H1 (cell line): ENCODE results near the gene NDC80. TPM values are rescaled to one million over a fixed set of nuclear protein-coding genes. Genes with fewer than 3 reads are reported as not detected.

Experiments used
- CTCF ChIA-PET: fragments of 300-600 bp; sonication (Branson Sonifier 250); formaldehyde crosslinking; loops from one replicate; lab custom pipeline; 2021; ENCODE audit not compliant: partially characterized antibody; lab: Charles Lee
- POLR2A ChIA-PET: fragments of 300-600 bp; sonication (Branson Sonifier 250); formaldehyde crosslinking; loops from one replicate; lab custom pipeline; 2021; ENCODE audit warnings: inconsistent platforms; ENCODE audit not compliant: partially characterized antibody; lab: Charles Lee
- DNase-seq, 2 experiments: peaks; one replicate each; pipeline versions ENCODE4 v3.0.0 to v3.0.0-alpha.2; 2010 to 2022; ENCODE audit warnings: low spot score in 2 of 2, low read depth in 1 of 2, mixed read lengths in 1 of 2
- FAIRE-seq: peaks from 2 replicates; lab custom pipeline; 2011; peaks lifted over from hg19 to GRCh38; lab: Jason Lieb, UNC
- H2AFZ ChIP-seq: 2 replicates; pipeline ENCODE4 v1.8.1; 2012; ENCODE audit warnings: low read length, inconsistent platforms
- H2AK5ac ChIP-seq: 2 replicates; pipeline ENCODE4 v1.6.1; 2013; ENCODE audit warnings: low read depth, low read length
- H2BK120ac ChIP-seq: replicated peaks from 2 replicates; pipeline ENCODE3; 2013; ENCODE audit warnings: low read depth, low read length, inconsistent platforms
- H2BK12ac ChIP-seq: 2 replicates; pipeline ENCODE4 v1.6.1; 2013; ENCODE audit warnings: low read depth, low read length
- H2BK15ac ChIP-seq: 2 replicates; pipeline ENCODE4 v1.6.1; 2013; ENCODE audit warnings: low read length
- H2BK20ac ChIP-seq: 2 replicates; pipeline ENCODE4 v1.6.1; 2013; ENCODE audit warnings: low read length
- H2BK5ac ChIP-seq: 2 replicates; pipeline ENCODE4 v1.6.1; 2013; ENCODE audit warnings: low read depth, low read length
- H3K14ac ChIP-seq: 2 replicates; pipeline ENCODE4 v1.6.1; 2013; ENCODE audit warnings: inconsistent platforms; ENCODE audit not compliant: insufficient read length
- H3K18ac ChIP-seq: 2 replicates; pipeline ENCODE4 v1.6.1; 2013; ENCODE audit warnings: low read length; ENCODE audit errors: extremely low read depth
- H3K23ac ChIP-seq: 2 replicates; pipeline ENCODE4 v1.6.1; 2013; ENCODE audit warnings: inconsistent platforms; ENCODE audit not compliant: insufficient read length
- H3K23me2 ChIP-seq: 2 replicates; pipeline ENCODE4 v1.6.1; 2013; ENCODE audit warnings: low read depth, low read length
- H3K27ac ChIP-seq: 2 replicates; pipeline ENCODE4 v1.6.1; 2011; ENCODE audit warnings: low read depth, low read length, inconsistent platforms
- H3K27me3 ChIP-seq, 4 experiments: replicated peaks in 1 of 4; 1 replicate in 1 of 4; 2 replicates in 3 of 4; pipeline versions ENCODE4 v1.6.1 to v1.8.1; 2011 to 2013; ENCODE audit warnings: low read length in 3 of 4, mild to moderate bottlenecking in 3 of 4, inconsistent platforms in 2 of 4, mixed read lengths in 2 of 4, moderate library complexity in 1 of 4; ENCODE audit not compliant: control insufficient read depth in 3 of 4, insufficient read depth in 3 of 4; ENCODE audit errors: extremely low read depth in 1 of 4
- H3K36me3 ChIP-seq, 4 experiments: 2 replicates each; pipeline versions ENCODE4 v1.6.1 to v1.8.1; 2011 to 2013; ENCODE audit warnings: mild to moderate bottlenecking in 4 of 4, low read length in 3 of 4, moderate library complexity in 2 of 4, control low read depth in 1 of 4, inconsistent platforms in 1 of 4; ENCODE audit not compliant: insufficient read depth in 4 of 4, control insufficient read depth in 2 of 4
- H3K4ac ChIP-seq: replicated peaks from 2 replicates; pipeline ENCODE3; 2013; ENCODE audit warnings: low read length, low read depth, mixed read lengths, inconsistent platforms; ENCODE audit not compliant: insufficient read length
- H3K4me1 ChIP-seq, 4 experiments: replicated peaks in 1 of 4; 1 replicate in 1 of 4; 2 replicates in 3 of 4; pipeline versions ENCODE4 v1.6.1 to v1.8.1; 2011 to 2013; ENCODE audit warnings: low read length in 3 of 4, inconsistent platforms in 2 of 4, mixed read lengths in 1 of 4; ENCODE audit not compliant: insufficient read depth in 4 of 4, control insufficient read depth in 3 of 4
- H3K4me2 ChIP-seq, 2 experiments: 2 replicates each; pipeline versions ENCODE4 v1.6.1 to v1.8.1; 2011 to 2013; ENCODE audit warnings: low read depth in 2 of 2, low read length in 2 of 2, control low read depth in 1 of 2, inconsistent platforms in 1 of 2, mild to moderate bottlenecking in 1 of 2; ENCODE audit not compliant: insufficient read depth in 1 of 2
- H3K4me3 ChIP-seq, 4 experiments: fragments of 200-600, 300-600 bp in 1 of 4; sonication (generic), shearing (Covaris generic), sonication (Bioruptor Twin) in 1 of 4; 2 replicates each; pipeline versions ENCODE4 v1.5.1 to v1.8.1; 2011 to 2016; ENCODE audit warnings: low read length in 4 of 4, low read depth in 3 of 4, control low read depth in 2 of 4, inconsistent platforms in 2 of 4, mild to moderate bottlenecking in 2 of 4, mixed read lengths in 1 of 4, moderate library complexity in 1 of 4; ENCODE audit not compliant: insufficient read depth in 2 of 4; ENCODE audit errors: extremely low read depth in 1 of 4
- H3K56ac ChIP-seq: replicated peaks from 2 replicates; pipeline ENCODE3; 2013; ENCODE audit warnings: low read depth, mild to moderate bottlenecking, mixed read lengths, low read length, inconsistent platforms; ENCODE audit not compliant: insufficient read length
- H3K79me1 ChIP-seq: 2 replicates; pipeline ENCODE4 v1.6.1; 2013; ENCODE audit warnings: low read depth, low read length, control low read depth
- H3K79me2 ChIP-seq, 2 experiments: 2 replicates each; pipeline versions ENCODE4 v1.6.1 to v1.8.1; 2012 to 2013; ENCODE audit warnings: low read length in 2 of 2, mild to moderate bottlenecking in 2 of 2, inconsistent platforms in 1 of 2; ENCODE audit not compliant: insufficient read depth in 2 of 2, control insufficient read depth in 1 of 2
- H3K9ac ChIP-seq, 4 experiments: replicated peaks in 1 of 4; 1 replicate in 1 of 4; 2 replicates in 3 of 4; pipeline versions ENCODE4 v1.6.1 to v1.8.1; 2011 to 2013; ENCODE audit warnings: low read depth in 3 of 4, low read length in 3 of 4, control low read depth in 2 of 4, mild to moderate bottlenecking in 2 of 4, moderate library complexity in 2 of 4, inconsistent platforms in 1 of 4; ENCODE audit errors: extremely low read depth in 1 of 4
- H3K9me3 ChIP-seq, 2 experiments: 2 replicates each; pipeline versions ENCODE4 v1.6.1 to v1.8.1; 2012 to 2013; ENCODE audit warnings: mild to moderate bottlenecking in 2 of 2, moderate library complexity in 2 of 2, control low read depth in 1 of 2, inconsistent platforms in 1 of 2, low read depth in 1 of 2, low read length in 1 of 2, mixed read lengths in 1 of 2; ENCODE audit not compliant: insufficient read depth in 2 of 2
- H4K20me1 ChIP-seq, 2 experiments: replicated peaks in 1 of 2; 2 replicates each; pipeline versions ENCODE3 to v1.8.1; 2011 to 2013; ENCODE audit warnings: inconsistent platforms in 2 of 2, low read length in 2 of 2, mild to moderate bottlenecking in 1 of 2; ENCODE audit not compliant: insufficient read depth in 2 of 2, control insufficient read depth in 1 of 2
- H4K5ac ChIP-seq: 2 replicates; pipeline ENCODE4 v1.6.1; 2013; ENCODE audit warnings: low read length, low read depth, mixed read lengths, inconsistent platforms; ENCODE audit not compliant: insufficient read length
- H4K8ac ChIP-seq: 2 replicates; pipeline ENCODE4 v1.8.0; 2013; ENCODE audit warnings: mild to moderate bottlenecking, moderate library complexity, low read length, inconsistent platforms; ENCODE audit not compliant: insufficient read depth; ENCODE audit errors: extremely low read depth
- H4K91ac ChIP-seq: replicated peaks from 2 replicates; pipeline ENCODE3; 2013; ENCODE audit warnings: low read length, mixed read lengths, inconsistent platforms; ENCODE audit not compliant: insufficient read length
- BCL11A ChIP-seq, 2 experiments: IDR thresholded peaks; one replicate each; pipeline ENCODE4 v1.6.1; 2011; ENCODE audit warnings: low read depth in 2 of 2, low read length in 2 of 2, mild to moderate bottlenecking in 2 of 2
- CBX8 ChIP-seq: fragments of 300-800, 300-1000 bp; sonication (generic); IDR thresholded peaks from 2 replicates; pipeline ENCODE4 v1.7.1; 2016; ENCODE audit warnings: low read depth, low read length, borderline replicate concordance
- CHD1 ChIP-seq: IDR thresholded peaks from 2 replicates; pipeline ENCODE4 v1.6.1; 2012; ENCODE audit warnings: low read depth, low read length, improper control_type of control experiment
- EGR1 ChIP-seq: IDR thresholded peaks from 2 replicates; pipeline ENCODE4 v1.6.1; 2011; ENCODE audit warnings: low read depth, low read length, borderline replicate concordance
- HDAC6 ChIP-seq: IDR thresholded peaks from one replicate; pipeline ENCODE4 v1.7.1; 2012; ENCODE audit warnings: low read depth, mild to moderate bottlenecking, inconsistent platforms, low read length, moderate library complexity
- NANOG ChIP-seq: IDR thresholded peaks from 2 replicates; pipeline ENCODE4 v1.6.1; 2011; ENCODE audit warnings: low read length, low read depth, mild to moderate bottlenecking, inconsistent platforms; ENCODE audit not compliant: insufficient read depth, poor library complexity, severe bottlenecking
- PHF8 ChIP-seq: fragments of 200-600 bp; sonication (generic); conservative IDR thresholded peaks from 2 replicates; pipeline ENCODE4 v1.7.1; 2012; ENCODE audit warnings: low read depth, mild to moderate bottlenecking, inconsistent platforms, low read length, moderate library complexity
- SAP30 ChIP-seq: fragments of 300-600 bp; sonication (generic); IDR thresholded peaks from 2 replicates; pipeline ENCODE4 v1.7.1; 2012; ENCODE audit warnings: low read length, moderate library complexity, mild to moderate bottlenecking, inconsistent platforms; ENCODE audit not compliant: insufficient read depth, insufficient replicate concordance
- SIX5 ChIP-seq: IDR thresholded peaks from 2 replicates; pipeline ENCODE4 v1.6.1; 2011; ENCODE audit warnings: mild to moderate bottlenecking, low read depth, low read length
- SUZ12 ChIP-seq: fragments of 200-600 bp; sonication (generic); IDR thresholded peaks from 2 replicates; pipeline ENCODE4 v1.6.1; 2012; ENCODE audit warnings: mild to moderate bottlenecking, inconsistent platforms, low read length, moderate library complexity, mixed read lengths
- TBP ChIP-seq: IDR thresholded peaks from 2 replicates; pipeline ENCODE4 v1.6.1; 2011; ENCODE audit warnings: low read depth, low read length, improper control_type of control experiment
- TCF12 ChIP-seq: IDR thresholded peaks from 2 replicates; pipeline ENCODE4 v1.6.1; 2011; ENCODE audit warnings: low read depth, mild to moderate bottlenecking, low read length
- WGBS, 2 experiments: shearing (Covaris generic) in 1 of 2; methylation state at CpG; one replicate each; pipeline versions ENCODE4 v1.1.6 to v1.1.7; 2013 to 2015; ENCODE audit warnings: low lambda C conversion rate in 2 of 2, mixed read lengths in 2 of 2, inconsistent platforms in 1 of 2, low coverage in 1 of 2, missing lambda C conversion rate in 1 of 2; ENCODE audit not compliant: insufficient replicate concordance in 2 of 2, insufficient coverage in 1 of 2, insufficient read length in 1 of 2; ENCODE audit errors: extremely low coverage in 1 of 2, missing lambda C conversion rate in 1 of 2; 5-methylcytosine and 5-hydroxymethylcytosine counted together
- polyA plus RNA-seq, 7 experiments: library from polyadenylated mRNA; depleted of rRNA in 3 of 7; stranded (reverse) in 5 of 7; unstranded in 2 of 7; fragments of >200 nt in 5 of 7; fragments of 200-250 nt in 2 of 7; gene quantifications; 1 replicate in 5 of 7; 2 replicates in 1 of 7; 4 replicates in 1 of 7; pipeline versions ENCODE4 v1.2.1 to v1.2.3, GENCODE V29; 2011 to 2013; ENCODE audit warnings: missing spikeins in 2 of 7, mixed read lengths in 2 of 7
- total RNA-seq: library from RNA; stranded (reverse); fragmentation: NEBNext Ultra II Directional; extraction: Animal tissue kit (Norgen Biotek cat#: 25700); gene quantifications from 2 replicates; pipeline ENCODE4 v1.2.1, GENCODE V29; 2021
- TF ChIP-seq, protein P1 (sequence below): IDR thresholded peaks from 2 replicates; pipeline ENCODE4 v1.6.1; 2012; ENCODE audit warnings: low read length, inconsistent platforms

NDC80 gene
- total and polyA plus RNA-seq, 2 of the 8 experiments (the other 6 are each of a cell fraction or from before 2014, with no cell fraction given): 11.0 to 45.0 TPM

DNA sequence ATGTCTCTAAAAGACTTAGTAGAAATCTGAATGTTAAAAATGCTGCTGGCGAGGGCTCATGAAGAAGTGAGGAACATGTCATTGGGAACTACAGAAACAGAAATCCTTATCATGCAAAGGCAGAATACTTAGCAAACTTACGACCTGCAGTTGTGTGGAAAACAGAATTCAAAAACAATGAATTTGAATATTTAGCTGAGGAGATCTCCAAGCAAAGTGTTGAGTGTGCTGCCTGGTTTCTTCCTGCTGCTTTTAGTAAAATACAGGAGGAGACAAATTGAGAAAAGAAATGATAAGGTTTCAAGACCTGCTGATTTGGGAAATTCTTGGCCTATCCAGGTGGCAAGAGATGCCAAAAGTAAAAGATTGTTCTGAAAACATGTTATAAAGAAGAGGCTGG is 38.6 kb upstream of the NDC80 start:
- ChIA-PET POLR2A (no interaction called here), CTCF (interaction anchor here (0.7 kb wide), 1 partner anchor 9 kb away, joined by 4 read pairs; no protein-coding TSS in a partner anchor)
- Histone ChIP-seq H2BK5ac (no peak overlapping the region), H3K23me2 (no peaks in the 10 kb centered on the region), H2BK12ac (no peak overlapping the region), H3K4ac (no peak overlapping the region), H2AK5ac (no peak overlapping the region), H3K9me3 (0 out of 4 replicates have a peak, but pooled peaks cover 2% of the 10 kb centered on the region in 2 experiments), H2AFZ (no peak overlapping the region), H4K91ac (no peak overlapping the region), H2BK15ac (no peak overlapping the region), H2BK120ac (no peak overlapping the region), H3K79me2 (no peaks in the 10 kb centered on the region), H4K5ac (no peak overlapping the region), H4K20me1 (no peaks in the 10 kb centered on the region), H4K8ac (no peak overlapping the region), H3K14ac (no peak overlapping the region), H3K27ac (no peak overlapping the region), H3K23ac (no peak overlapping the region), H3K4me1 (no peaks in the 10 kb centered on the region), H3K4me2 (no peak overlapping the region), H2BK20ac (no peak overlapping the region), H3K4me3 (no peak overlapping the region), H3K36me3 (no peaks in the 10 kb centered on the region; a peak in 1 of 8 replicates), H3K56ac (no peak overlapping the region), H3K79me1 (no peaks in the 10 kb centered on the region), H3K9ac (no peak overlapping the region), H3K27me3 (no peaks in the 10 kb centered on the region), H3K18ac (no peak overlapping the region)
- FAIRE-seq (no peak), DNase-seq (no peak)
- 85% methylated on average over 2 of the region's 2 CpGs; no CpG with 5 or more reads in 1 of the 2 experiments for WGBS, 2 experiments
- TF ChIP-seq TCF12 (no peak), SIX5 (no peak), HDAC6 (no peak), BCL11A (IDR thresholded peaks at IDR 0.05; ENCODE audit: low read depth in 2 of 2, low read length in 2 of 2) (no peak), SAP30 (no peak), NANOG (no peak), CHD1 (no peak), EGR1 (no peak), SUZ12 (no peak), PHF8 (no peak), TBP (no peak), CBX8 (no peak)
- TF ChIP-seq, protein P1, sequence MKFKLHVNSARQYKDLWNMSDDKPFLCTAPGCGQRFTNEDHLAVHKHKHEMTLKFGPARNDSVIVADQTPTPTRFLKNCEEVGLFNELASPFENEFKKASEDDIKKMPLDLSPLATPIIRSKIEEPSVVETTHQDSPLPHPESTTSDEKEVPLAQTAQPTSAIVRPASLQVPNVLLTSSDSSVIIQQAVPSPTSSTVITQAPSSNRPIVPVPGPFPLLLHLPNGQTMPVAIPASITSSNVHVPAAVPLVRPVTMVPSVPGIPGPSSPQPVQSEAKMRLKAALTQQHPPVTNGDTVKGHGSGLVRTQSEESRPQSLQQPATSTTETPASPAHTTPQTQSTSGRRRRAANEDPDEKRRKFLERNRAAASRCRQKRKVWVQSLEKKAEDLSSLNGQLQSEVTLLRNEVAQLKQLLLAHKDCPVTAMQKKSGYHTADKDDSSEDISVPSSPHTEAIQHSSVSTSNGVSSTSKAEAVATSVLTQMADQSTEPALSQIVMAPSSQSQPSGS: no peak
